NK-92 (cell line): Measurements from ENCODE around the gene RPRD2.

Experiments used
- DNase-seq: peaks from one replicate; lab custom pipeline; 2025; ENCODE audit not compliant: unreplicated experiment; lab: John Stamatoyannopoulos, UW

RPRD2 gene

DNA sequence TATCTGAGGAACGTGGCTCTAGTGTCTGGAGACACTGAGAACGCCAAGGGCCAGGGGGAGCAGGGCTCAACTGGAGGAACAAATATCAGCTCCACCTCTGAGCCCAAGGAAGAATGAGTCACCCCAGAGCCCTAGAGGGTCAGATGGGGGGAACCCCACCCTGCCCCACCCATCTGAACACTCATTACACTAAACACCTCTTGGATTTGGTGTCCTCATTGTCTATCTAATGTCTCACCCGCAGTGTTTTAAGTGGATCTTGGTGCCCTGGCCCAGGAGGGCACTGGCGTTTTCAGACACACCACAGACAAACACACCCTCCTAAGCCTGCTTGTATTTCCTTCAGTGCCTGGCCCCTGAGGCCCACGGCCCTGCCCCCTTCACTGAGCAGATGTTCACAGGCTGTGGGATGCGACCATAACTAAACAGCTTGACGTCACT, 149.4 kb downstream of the RPRD2 start:
- DNase-seq: no peak

GRCh38 chr1:150514260-150514659, 150.3 kb downstream of the RPRD2 start:
- no peak for DNase-seq

- no peak for DNase-seq
Measured at GRCh38 chr1:150514913-150515327, 151.0 kb downstream of the RPRD2 start.

DNA sequence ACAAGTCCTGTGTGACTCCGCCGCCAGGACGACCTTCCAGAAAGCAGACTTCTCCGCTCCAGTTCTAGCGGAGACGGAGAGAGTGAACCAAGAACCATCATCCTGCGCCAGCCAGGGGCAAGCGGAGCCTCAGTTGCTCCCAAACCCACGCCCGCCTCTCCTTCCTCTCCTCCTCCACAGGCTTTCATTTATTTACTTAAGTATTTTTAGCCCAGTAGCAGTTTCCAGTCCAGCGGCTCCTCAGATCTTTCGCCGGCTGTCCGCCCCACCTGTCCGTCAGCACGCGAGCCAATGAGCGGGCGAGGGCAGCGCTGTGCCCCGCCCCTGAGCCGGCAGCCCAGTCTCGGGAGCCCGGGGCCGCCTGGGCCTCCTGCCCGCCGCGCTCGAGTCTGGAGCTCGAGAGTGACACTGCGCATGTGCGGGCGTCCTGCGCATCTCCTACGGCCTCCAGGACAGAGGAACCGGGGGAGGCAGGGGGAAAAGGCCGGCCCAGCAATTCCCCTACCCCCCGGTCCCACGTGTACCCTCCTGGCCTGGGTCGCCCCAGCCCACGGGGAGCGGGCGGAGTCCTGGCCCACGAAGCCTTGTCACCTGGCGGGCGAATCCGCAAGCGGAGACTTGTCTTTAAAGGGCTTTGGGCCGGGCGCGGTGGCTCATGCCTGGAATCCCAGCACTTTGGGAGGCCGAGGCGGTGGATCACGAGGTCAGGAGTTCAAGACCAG, 151.5 kb downstream of the RPRD2 start, which contains the start of gene FALEC:
Gene FALEC (plus strand): TSS at position 425 of the 722 bp plus-strand sequence.
- peak; percentile 53 for DNase-seq

DNA sequence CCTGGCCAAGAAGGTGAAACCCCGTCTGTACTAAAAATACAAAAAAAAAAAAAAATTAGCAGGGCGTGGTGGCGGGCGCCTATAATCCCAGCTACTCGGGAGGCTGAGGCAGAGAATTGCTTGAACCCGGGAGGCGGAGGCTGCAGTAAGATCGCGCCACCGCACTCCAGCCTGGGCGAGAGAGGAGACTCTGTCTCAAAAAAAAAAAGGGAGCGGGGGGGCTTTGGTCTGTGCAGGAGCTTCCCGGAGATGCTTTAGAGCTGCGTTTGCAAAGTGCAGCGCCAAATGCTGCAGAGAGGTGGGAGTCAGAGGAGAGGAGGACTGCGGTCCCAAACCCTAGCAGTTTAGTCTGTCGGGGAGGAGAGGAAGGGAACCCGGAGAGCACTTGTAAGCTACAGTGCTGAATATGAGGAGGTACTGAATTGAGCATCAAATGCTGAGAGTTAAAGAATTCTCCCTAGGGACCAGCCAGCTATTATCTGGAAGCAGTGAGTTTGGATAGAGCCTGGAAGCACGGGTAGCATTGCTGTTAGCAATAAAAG, 152.2 kb downstream of the RPRD2 start:
- no peak for DNase-seq

DNA sequence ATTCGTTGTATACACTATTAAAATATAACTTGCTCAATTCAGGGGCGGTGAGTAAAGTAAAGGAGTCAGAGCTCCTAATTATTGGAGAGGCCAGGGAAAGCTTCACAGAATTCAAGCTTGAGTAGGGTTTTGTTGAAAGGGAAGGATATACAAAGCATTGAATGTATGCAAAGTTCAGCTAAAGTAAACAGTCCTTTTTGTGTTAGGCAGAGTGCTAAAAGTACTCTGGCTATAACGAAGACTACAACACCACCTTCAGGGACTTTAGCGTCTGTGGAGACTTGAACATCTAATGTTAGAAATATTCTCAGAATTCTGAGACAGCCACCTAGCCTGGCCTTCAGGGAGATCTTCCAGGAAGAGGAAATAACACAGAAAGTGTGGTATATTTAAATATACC, 152.7 kb downstream of the RPRD2 start:
- DNase-seq: no peak

GRCh38 chr1:150521196-150521968, 157.4 kb downstream of the RPRD2 start:
- no peak for DNase-seq

GRCh38 chr1:150525348-150525747, 161.4 kb downstream of the RPRD2 start:
- DNase-seq: no peak
